Endothelial cell of umbilical vein (primary cell): ENCODE results near the gene CCDC177. TPM values are rescaled to one million over a fixed set of nuclear protein-coding genes. Genes with fewer than 3 reads are reported as not detected.

ENCODE experiments used
- BruUV-seq: library from RNA; stranded (reverse); fragments of 400-500 nt; replicated peaks from 2 replicates; lab custom pipeline; 2021; lab: Mats Ljungman, UMichigan
- CTCF ChIA-PET: fragments of 300-600, 350-600 bp; sonication (Branson Sonifier 250); formaldehyde crosslinking; loops from one replicate; lab custom pipeline; 2021; ENCODE audit warnings: antibody characterized with exemption, inconsistent platforms; lab: Charles Lee
- POLR2A ChIA-PET: fragments of 300-600, 350-600 bp; sonication (Branson Sonifier 250); formaldehyde crosslinking; loops from one replicate; lab custom pipeline; 2021; ENCODE audit warnings: antibody characterized with exemption, inconsistent platforms; lab: Charles Lee
- DNase-seq: peaks from one replicate; pipeline ENCODE4 v3.0.0-alpha.2; 2011; ENCODE audit warnings: low read depth, low spot score
- FAIRE-seq: peaks from 2 replicates; lab custom pipeline; 2011; peaks lifted over from hg19 to GRCh38; lab: Jason Lieb, UNC
- H2AFZ ChIP-seq: 2 replicates; pipeline ENCODE4 v1.6.0; 2012; ENCODE audit warnings: low read depth, low read length, control low read depth, inconsistent platforms
- H3K27ac ChIP-seq: 2 replicates; pipeline ENCODE4 v1.5.1; 2011; ENCODE audit warnings: low read depth, mild to moderate bottlenecking, control low read depth, low read length, moderate library complexity; ENCODE audit not compliant: insufficient read depth
- H3K27me3 ChIP-seq, 2 experiments: 2 replicates each; pipeline versions ENCODE4 v1.6.0 to v1.6.1; 2011; ENCODE audit warnings: low read length in 2 of 2, mixed read lengths in 1 of 2; ENCODE audit not compliant: control insufficient read depth in 2 of 2, insufficient read depth in 2 of 2
- H3K36me3 ChIP-seq, 2 experiments: 2 replicates in 1 of 2; 3 replicates in 1 of 2; pipeline ENCODE4 v1.5.1; 2011; ENCODE audit warnings: low read length in 2 of 2, mild to moderate bottlenecking in 1 of 2, moderate library complexity in 1 of 2; ENCODE audit not compliant: control insufficient read depth in 2 of 2, insufficient read depth in 2 of 2; ENCODE audit errors: extremely low read depth in 1 of 2
- H3K4me1 ChIP-seq: 3 replicates; pipeline ENCODE4 v1.5.1; 2011; ENCODE audit warnings: mild to moderate bottlenecking, low read length; ENCODE audit not compliant: control insufficient read depth, insufficient read depth; ENCODE audit errors: extremely low read depth
- H3K4me2 ChIP-seq: 2 replicates; pipeline ENCODE4 v1.6.1; 2011; ENCODE audit warnings: low read length, control low read depth, mixed read lengths; ENCODE audit not compliant: insufficient read depth
- H3K4me3 ChIP-seq, 3 experiments: fragments of 200-600 bp in 1 of 3; sonication (generic), shearing (Covaris generic) in 1 of 3; replicated peaks in 1 of 3; 2 replicates each; pipeline ENCODE4 v1.5.1; 2011 to 2016; ENCODE audit warnings: control low read depth in 3 of 3, low read length in 3 of 3, mild to moderate bottlenecking in 2 of 3, inconsistent platforms in 1 of 3, low read depth in 1 of 3, moderate library complexity in 1 of 3; ENCODE audit not compliant: insufficient read depth in 1 of 3
- H3K79me2 ChIP-seq: 2 replicates; pipeline ENCODE4 v1.6.0; 2012; ENCODE audit warnings: low read length, inconsistent platforms; ENCODE audit not compliant: control insufficient read depth, insufficient read depth
- H3K9ac ChIP-seq: replicated peaks from 2 replicates; pipeline ENCODE3; 2011; ENCODE audit warnings: low read length, control low read depth; ENCODE audit not compliant: insufficient read depth; ENCODE audit errors: extremely low read depth
- H3K9me1 ChIP-seq: replicated peaks from 3 replicates; pipeline ENCODE4 v1.6.0; 2011; ENCODE audit warnings: mild to moderate bottlenecking, low read length; ENCODE audit not compliant: control insufficient read depth, insufficient read depth; ENCODE audit errors: extremely low read depth
- H3K9me3 ChIP-seq: replicated peaks from 2 replicates; pipeline ENCODE4 v1.5.1; 2012; ENCODE audit warnings: low read length, inconsistent platforms; ENCODE audit not compliant: control insufficient read depth, insufficient read depth
- H4K20me1 ChIP-seq: replicated peaks from 2 replicates; pipeline ENCODE3; 2011; ENCODE audit warnings: mild to moderate bottlenecking, low read length; ENCODE audit not compliant: control insufficient read depth, insufficient read depth; ENCODE audit errors: extremely low read depth
- CTCF ChIP-seq, 2 donors: IDR thresholded peaks; 1 replicate in 1 of 2; 2 replicates in 1 of 2; pipeline ENCODE4 v1.5.1; 2011; ENCODE audit warnings: low read length in 2 of 2, mild to moderate bottlenecking in 2 of 2, moderate library complexity in 2 of 2, control low read depth in 1 of 2, inconsistent platforms in 1 of 2, low read depth in 1 of 2; ENCODE audit not compliant: insufficient read depth in 1 of 2; ENCODE audit errors: extremely low read depth in 1 of 2
- FOS ChIP-seq: IDR thresholded peaks from 2 replicates; pipeline ENCODE4 v1.6.1; 2011; ENCODE audit warnings: mild to moderate bottlenecking, low read length, moderate library complexity, borderline replicate concordance; ENCODE audit not compliant: insufficient read depth
- GATA2 ChIP-seq: IDR thresholded peaks from 2 replicates; pipeline ENCODE4 v1.7.0; 2011; ENCODE audit warnings: low read depth, mild to moderate bottlenecking, moderate library complexity, mixed read lengths, low read length; ENCODE audit not compliant: insufficient read length, insufficient read depth
- JUN ChIP-seq: IDR thresholded peaks from 2 replicates; pipeline ENCODE4 v1.6.1; 2011; ENCODE audit warnings: borderline replicate concordance, low read depth; ENCODE audit not compliant: insufficient read length, insufficient read depth
- MAX ChIP-seq: IDR thresholded peaks from 2 replicates; pipeline ENCODE4 v1.6.1; 2011; ENCODE audit not compliant: insufficient read depth, insufficient read length
- POLR2AphosphoS5 ChIP-seq: IDR thresholded peaks from 2 replicates; pipeline ENCODE4 v1.6.1; 2012; ENCODE audit warnings: low read depth, mild to moderate bottlenecking, control low read depth, low read length, moderate library complexity; ENCODE audit not compliant: insufficient read depth
- dilution Hi-C: fragments of 300-500 bp; cut with MboI; formaldehyde crosslinking; loops from one replicate; pipeline ENCODE4 v1.15.0; 2019; ENCODE audit warnings: low sequenced_read_pairs; ENCODE audit not compliant: extremely low pct_ligation_motif_present
- intact Hi-C: fragments of 100-400 bp; cut with micrococcal nuclease; formaldehyde crosslinking; loops from one replicate; pipeline ENCODE4 v1.10.0; 2022
- polyA plus RNA-seq, 4 experiments: library from polyadenylated mRNA; depleted of rRNA in 3 of 4; stranded (reverse) in 3 of 4; unstranded in 1 of 4; fragments of >200 nt; gene quantifications; 2 replicates each; pipeline versions ENCODE4 v1.2.1 to v1.2.3, GENCODE V29; 2011 to 2012; ENCODE audit warnings: missing spikeins in 1 of 4
- total RNA-seq: library from RNA; stranded (reverse); gene quantifications from 2 replicates; pipeline ENCODE4 v1.2.3, GENCODE V29; 2021

CCDC177 gene
- total and polyA plus RNA-seq, 2 donors (not counting 3 experiments of a cell fraction or from before 2014, with no cell fraction given): not detected

DNA sequence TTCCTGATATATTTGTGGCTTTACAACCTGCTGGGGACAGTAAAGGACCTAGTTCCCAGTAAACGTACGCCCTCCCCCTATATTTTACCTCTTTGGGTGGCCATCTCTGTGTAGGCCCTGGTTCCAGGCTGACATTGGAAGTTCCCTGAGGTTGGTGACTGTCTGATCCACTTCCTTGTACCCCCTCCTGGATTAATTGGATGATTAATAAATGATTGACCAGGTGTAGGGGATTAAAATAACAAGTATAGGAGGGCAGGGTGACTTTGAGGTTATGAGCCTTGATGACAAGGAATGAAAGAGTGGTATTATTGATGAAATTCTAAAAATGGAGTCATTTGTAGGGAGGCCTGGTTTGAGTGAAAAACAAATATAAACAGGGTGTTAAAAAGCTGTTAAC lies 46.3 kb upstream of the CCDC177 start:
- FAIRE-seq (no peak), DNase-seq (no peak)
- Histone ChIP-seq H3K36me3 (no peaks in the 10 kb centered on the region), H3K79me2 (peaks cover 59% of the 10 kb centered on the region), H3K4me2 (no peak overlapping the region), H3K27ac (no peak overlapping the region), H4K20me1 (peaks cover 3% of the 10 kb centered on the region), H3K4me3 (no peak overlapping the region), H3K9ac (no peak overlapping the region), H2AFZ (no peak overlapping the region), H3K4me1 (peaks cover 20% of the 10 kb centered on the region), H3K9me3 (no peaks in the 10 kb centered on the region), H3K27me3 (no peaks in the 10 kb centered on the region), H3K9me1 (no peaks in the 10 kb centered on the region)
- BruUV-seq: no TSS peak
- intact Hi-C loops (no loop called here), dilution Hi-C loops (no loop called here)
- ChIA-PET POLR2A (no interaction called here), CTCF (no interaction called here)
- no peak for TF ChIP-seq FOS
- no peak for TF ChIP-seq JUN
- no peak for TF ChIP-seq MAX
- TF ChIP-seq GATA2: no peak
- no peak for TF ChIP-seq POLR2AphosphoS5

DNA sequence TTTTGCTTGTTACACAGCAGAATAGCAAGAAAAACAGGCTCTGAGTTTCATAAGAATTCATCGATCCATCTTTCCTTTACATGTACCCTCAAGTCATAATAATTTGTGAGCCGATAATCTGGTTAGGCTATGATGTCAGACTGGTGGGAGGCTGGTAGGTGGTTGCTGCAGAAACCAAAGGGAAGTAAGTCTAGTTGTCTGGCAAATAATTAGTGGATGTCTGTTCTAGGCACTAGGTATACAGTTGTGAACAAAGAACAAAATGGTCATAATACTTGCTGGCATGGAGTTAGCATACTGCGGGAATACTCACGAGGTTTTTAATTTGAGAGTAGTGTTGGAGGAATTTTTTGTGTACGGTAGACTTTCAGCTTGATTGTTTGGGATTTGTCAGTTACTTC lies 45.5 kb upstream of the CCDC177 start:
- TF ChIP-seq MAX (no peak), CTCF (IDR thresholded peaks at IDR 0.05; ENCODE audit: extremely low read depth in 1 of 2, insufficient read depth in 1 of 2, low read depth in 1 of 2, low read length in 2 of 2) (no peak), JUN (no peak)
- dilution Hi-C loops (no loop called here), intact Hi-C loops (no loop called here)
- Histone ChIP-seq H3K27me3 (no peaks in the 10 kb centered on the region), H4K20me1 (peaks cover 3% of the 10 kb centered on the region), H3K9ac (no peak overlapping the region), H3K36me3 (no peaks in the 10 kb centered on the region), H3K27ac (no peak overlapping the region), H3K9me1 (no peaks in the 10 kb centered on the region), H2AFZ (no peak overlapping the region), H3K9me3 (no peaks in the 10 kb centered on the region), H3K4me1 (peaks cover 20% of the 10 kb centered on the region), H3K4me3 (no peak overlapping the region), H3K79me2 (peaks cover 62% of the 10 kb centered on the region), H3K4me2 (no peak overlapping the region)
- FAIRE-seq (no peak), DNase-seq (no peak)
- no TSS peak for BruUV-seq
- ChIA-PET POLR2A (no interaction called here), CTCF (no interaction called here)
